Activated T-cell treated with anti-CD3 and anti-CD28 coated beads for 24 hours (primary cell): ENCODE data around the gene ZNF507.
A peak's percentile ranks its signal among the peaks of the same experiment; 100 is the strongest.
"Not testable (repeated sequence)": the region's sequence is repeated elsewhere in the genome, so short reads cannot be mapped to it uniquely, and the experiment has no call there.

ENCODE experiments used
- DNase-seq: peaks from one replicate; pipeline ENCODE4 v3.0.0-alpha.2; 2020; ENCODE audit warnings: low read depth

The ZNF507 gene

DNA sequence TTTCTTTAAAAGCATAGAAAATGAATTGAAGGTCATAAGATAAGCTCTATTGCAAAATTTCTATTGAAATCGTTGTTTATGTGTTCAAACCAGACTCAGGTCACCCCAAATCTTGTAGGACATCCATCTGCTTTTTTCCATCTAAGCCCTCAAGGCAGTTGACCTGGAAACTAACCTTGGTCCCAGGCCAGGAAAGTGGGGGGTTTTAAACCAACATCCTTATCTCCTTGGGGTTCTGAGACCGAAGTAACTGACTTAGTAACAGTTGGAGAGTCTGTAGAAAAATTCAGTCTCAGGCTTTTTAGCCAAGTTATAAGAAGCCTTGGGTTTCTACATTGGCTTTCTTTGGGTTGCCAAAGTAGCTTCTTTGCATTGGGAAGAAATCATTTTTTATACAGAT lies 23.4 kb downstream of the ZNF507 start:
- DNase-seq: no peak

DNA sequence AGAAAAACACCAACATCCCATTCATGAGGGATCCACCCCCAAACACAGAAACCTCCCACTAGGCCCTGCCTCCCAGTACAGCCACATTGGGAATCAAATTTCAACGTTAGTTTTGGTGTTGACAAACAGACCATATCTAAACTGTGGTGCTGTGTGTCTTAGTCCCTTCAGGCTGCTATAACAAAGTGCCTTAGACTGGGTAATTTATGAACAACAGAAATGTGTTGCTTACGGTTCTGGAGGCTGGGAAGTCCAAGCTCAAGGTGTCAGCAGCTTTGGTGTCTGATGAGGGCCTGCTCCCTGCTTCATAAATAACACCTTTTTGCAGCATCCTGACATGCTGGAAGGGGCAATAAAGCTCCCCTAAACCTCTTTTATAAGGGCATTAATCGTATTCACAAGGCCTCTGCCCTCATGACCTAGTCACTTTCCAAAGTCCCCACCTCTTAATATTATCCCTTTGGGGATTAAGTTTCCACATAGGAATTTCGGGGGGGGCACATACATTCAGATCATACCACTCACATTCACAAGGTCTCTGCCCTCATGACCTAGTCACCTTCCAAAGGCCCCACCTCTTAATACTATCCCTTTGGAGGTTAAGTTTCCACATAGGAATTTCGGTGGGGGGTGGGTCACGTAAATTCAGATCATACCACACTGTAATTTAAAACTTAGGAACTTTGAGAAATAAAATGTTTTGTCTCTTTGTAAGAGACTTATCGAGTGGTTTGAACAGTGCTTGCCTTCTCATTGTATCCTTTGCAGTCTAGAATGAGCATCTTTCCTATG lies 27.5 kb downstream of the ZNF507 start:
- no peak for DNase-seq

DNA sequence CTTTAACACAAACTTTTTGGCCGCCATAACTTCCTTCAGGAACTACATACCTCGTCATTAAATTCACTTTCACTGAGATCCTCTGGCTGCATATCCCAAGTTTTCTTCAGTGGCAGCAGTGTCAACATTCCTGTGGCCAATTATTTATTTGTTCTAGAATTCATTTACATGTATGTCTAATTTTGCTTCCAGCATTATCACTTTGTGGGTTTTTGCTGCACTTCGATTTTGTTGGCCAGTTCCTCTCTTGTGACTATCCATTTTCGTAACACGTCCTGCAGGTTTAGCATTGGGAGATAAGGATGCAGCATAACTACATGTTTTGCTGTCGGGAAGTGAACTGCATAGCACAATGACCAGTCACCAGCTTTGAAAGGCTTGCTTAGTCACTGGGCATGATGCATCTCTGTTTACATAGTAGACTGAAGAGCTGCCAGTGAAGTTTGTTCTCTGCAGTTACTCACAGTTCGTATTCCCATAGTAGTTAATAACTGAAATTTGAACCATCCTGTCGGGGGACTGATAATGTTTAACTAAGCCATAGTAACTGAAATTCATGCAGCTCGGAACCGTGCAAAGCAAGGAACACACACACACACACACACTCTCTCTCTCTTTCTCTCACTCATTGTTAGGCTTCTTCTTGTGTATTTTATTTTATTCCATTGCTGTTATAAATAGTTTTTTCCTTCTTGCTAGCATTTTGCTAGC lies 28.3 kb downstream of the ZNF507 start:
- DNase-seq: no peak

DNA sequence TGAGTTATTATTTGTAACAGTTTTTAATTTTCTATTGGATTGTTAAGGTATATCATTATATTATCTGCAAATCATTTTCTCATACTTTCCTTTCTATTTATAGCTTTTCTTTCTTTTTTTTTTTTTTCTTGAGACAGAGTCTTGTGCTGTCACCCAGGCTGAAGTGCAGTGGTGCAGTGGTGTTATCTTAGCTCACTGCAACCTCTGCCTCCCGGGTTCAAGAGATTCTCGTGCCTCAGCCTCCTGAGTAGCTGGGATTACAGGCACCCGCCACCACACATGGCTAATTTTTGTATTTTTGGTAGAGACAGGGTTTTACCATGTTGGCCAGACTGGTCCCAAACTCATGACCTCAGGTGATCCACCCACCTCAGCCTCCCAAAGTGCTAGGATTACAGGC lies 29.0 kb downstream of the ZNF507 start:
- DNase-seq: not testable (repeated sequence)

DNA sequence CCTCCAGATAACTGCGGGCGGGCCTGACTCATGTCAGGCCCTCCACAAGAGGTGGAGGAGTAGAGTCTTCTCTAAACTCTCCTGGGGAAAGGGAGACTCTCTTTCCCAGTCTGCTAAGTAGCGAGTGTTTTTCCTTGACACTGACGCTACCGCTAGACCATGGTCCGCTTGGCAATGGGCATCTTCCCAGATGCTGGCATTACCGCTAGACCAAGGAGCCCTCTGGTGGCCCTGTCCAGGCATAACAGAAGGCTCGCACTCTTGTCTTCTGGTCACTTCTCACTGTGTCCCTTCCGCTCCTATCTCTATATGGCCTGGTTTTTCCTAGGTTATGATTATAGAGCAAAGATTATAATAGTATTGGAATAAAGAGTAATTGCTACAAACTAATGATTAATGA lies 31.7 kb downstream of the ZNF507 start:
- DNase-seq: not testable (repeated sequence)

DNA sequence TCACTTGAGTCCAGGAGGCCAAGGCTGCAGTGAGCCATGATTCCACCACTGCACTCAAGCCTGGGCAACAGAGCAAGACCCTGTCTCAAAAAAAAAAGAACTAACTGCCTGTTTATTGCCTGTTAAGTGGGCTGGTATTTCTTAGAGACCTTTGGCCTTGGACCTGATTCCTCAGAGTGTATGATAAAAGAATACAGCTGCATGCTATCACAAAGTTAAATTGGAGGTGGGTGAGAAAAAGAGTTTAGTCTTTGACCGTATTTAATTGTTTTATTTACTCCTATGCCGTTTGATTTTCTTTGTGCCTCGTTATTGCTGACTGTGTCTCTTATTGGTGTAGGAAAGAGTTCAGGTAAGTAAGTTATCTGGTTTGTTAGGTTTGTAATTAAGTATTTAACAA lies 34.9 kb downstream of the ZNF507 start:
- DNase-seq: no peak

DNA sequence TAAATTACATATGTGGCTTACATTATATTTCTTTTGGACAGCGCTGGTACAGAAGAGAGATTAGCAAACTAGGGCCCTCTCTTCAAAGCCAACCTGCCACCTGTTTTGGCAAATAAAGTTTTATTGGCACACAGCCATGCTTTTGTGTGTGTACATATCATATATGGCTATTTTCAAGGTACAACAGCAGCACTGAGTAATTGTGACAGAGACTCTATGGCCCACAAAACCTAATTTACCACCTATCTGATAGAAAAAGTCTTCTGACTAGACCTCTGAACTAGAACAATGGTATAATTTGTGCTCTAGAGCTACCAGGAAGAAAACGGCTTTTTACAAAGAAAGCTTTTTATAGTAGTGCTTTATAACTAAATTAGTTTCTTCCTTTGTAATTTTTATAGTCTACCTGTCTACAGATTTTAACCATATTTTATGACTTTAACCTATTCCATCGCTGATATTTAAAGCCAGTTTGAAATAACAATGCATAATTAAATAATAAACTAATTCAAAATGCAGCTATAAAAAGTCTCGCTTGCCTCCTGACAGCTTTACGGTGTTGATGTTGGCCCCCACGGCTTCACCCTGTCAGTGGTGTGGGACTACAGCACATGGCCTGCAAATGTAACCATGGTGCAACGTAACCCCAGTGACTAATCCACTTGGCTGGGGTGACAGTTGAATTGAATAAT lies 42.4 kb downstream of the ZNF507 start:
- no peak for DNase-seq

DNA sequence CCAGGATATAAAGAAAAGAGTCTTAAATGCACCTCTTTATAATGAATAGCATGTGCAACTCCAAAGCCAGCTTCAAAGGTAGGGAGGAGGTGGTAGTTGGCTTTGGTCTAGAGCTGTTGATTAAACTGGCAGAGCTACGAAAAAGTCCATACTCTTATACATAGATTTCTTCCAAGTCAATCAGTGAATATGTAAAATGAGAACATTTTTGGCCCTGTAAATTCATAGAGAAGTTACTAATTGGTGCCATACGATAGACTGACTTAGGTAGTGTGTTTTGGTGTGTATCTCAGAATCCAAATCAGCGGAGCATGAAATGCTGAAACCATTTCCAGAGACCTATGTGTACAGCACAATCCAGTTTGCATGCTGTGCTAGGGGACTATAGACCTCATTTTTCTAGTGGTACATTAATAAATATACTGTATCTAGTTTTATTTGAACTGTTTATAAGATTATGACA lies 43.0 kb downstream of the ZNF507 start:
- DNase-seq: no peak

DNA sequence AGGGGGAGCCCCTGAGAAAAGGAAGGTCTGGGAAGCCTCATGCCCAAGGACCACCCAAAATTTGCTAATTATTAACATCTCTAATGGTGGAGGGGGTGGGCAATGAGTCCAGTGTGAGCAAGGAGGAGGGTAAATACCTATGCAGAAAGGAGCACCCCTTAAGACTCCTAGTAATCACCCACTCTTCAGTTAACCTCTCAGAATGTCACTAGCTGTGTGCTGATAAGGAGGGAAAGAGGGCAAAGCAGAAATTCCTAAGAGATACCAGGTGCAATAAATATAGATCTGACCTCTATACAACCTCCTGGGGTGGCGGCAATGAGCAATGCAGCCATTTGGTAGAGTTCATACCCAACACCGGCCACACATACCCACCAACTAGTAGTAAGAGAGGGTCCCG lies 47.5 kb downstream of the ZNF507 start:
- no peak for DNase-seq

DNA sequence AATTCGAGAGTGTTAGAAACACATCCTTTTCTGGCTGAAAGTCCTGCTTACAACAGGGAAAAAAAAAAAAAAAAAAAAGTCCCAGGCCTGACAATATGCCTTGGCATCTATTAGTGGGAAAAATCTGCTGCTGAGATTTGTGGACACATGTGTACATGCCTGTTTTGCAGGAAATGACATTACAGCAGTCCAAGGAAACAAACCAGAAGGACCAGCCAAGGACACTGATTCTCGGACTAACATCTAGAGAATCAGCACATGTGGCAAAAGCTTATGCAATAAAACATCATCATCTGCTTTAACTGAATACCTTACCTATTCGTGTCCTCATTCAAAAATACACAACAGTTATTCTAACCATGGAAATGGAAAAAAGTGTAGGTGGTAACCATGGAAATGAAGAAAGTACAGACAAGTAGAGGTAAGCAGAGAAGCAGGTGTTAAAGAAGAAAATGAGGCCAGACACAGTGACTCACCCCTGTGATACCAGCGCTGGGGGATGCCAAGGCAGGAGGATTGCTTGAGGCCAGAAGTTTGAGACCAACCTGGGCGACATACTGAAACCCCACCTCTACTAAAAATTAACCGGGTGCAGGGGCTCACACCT lies 50.7 kb downstream of the ZNF507 start:
- DNase-seq: no peak

DNA sequence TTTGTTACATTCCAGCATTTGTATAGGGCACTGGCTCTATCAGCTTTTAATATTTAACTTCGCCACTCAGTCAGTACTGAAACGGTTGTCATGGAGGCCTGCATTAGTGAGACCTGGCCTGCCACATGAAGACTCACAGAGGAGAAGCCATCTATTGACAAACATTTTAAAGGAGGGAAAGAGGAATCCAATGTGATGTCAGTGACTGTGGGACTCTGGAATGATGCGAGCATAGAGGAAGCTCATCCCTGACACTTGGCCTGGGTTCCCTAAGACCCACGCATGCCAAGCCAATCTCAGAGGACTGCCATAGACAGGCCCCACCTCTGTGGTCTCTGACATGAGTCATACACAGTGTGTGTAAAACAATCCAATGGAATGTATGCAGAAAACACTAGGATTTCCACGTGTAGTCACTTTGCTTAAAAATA lies 52.3 kb downstream of the ZNF507 start:
- DNase-seq: no peak

DNA sequence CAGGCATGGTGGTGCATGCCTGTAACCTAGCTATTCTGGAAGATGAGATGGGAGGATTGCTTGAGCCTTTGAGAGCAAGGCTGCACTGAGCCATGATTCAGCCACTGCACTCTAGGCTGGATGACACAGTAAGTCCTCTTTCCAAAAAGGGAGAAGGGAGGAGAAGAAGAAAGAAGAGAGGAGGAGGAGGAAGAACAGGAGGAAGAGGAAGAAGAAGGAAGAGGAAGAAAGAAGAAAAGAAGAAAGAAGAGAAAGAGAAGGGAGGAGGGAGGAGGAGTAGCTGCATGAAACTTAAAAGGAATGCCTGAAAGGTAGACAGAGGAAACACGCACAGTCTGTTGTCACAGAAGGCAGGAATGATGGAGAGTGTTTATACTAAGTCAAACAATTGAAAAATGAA lies 56.6 kb downstream of the ZNF507 start:
- DNase-seq: no peak

DNA sequence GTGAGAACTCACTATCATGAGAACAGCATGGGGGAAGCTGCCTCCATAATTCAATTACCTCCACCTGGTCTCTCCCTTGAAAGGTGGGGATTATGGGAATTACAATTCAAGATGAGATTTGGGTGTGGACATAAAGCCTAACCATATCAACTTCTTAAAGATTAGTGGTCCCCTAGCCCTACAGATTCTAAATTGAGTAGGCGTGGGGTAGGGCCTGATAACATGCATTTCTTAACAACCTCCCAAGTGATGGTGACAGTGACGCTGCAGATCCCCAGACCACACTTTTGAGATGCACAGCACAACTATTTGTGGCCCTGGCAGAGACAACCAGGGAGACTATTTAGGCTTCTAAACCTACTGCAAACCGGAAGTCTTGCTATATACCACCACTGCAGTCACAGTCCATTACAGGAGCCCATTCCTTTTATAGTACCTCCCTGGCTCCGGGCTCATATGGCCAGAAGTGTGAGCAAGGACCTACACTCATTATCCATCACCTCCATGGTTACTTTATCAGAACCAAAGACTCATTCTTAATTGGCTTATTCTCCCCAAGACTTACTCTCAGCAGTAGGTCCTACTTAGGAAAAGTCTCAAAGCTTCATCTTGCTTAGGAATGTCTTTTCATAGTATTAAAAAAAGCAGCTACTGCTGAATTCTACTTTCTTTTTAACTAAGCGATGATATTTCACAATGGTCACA lies 58.0 kb downstream of the ZNF507 start:
- no peak for DNase-seq

DNA sequence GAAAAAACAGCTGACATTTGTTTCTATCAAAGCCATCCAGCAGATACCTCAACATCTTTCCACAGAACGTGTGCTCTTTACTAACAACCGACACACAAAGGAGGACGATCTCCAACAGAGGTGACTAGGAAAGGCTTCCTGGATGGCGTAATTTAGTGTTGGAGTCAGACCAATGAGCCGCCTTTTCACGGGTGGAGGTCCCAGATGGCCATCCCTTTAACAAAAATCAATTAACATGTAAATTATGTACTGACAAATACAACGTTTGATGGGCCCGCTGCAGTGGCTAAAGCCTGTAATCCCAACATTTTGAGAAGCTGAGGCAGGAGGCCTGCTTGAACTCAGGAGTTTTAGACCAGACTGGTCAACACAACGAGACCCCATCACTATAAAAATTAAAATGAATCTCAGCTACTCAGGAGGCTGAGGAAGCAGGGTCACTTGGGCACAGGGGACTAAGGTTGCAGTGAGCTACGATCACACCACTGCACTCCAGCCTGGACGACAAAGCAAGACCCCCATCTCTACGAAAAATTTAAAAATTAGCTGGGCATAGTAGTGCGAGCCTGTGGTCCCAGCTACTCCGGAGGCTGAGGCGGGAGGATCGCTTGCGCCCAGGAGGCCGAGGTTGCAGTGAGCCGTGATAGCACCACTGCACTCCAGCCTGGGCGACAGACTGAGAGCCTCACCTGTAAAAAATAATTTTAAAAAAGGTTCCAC lies 59.0 kb downstream of the ZNF507 start:
- no peak for DNase-seq

DNA sequence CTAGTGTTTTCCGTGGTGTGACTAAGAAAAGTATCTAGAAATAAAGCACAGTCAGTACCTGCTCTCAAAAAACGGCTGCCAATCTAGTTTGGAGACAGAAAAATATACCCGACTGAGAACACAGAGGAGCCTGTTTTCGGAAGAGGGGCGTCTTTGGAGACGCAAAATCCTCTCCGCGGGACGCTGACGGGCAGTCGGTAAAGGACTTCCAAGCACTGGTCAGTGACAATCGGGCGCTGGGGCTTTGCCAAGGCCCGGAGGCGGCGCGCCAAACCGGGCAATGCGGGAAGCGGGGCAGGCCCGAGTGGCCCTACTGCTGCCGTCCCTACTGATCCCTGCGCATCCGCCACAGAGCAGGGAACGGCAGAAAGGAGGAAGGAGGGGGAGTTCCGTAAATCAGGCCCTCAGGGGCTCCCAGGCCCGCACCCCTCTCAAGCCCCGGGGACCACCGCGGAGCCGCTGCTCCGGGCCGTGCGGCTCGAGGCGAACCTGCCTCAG lies 59.6 kb downstream of the ZNF507 start:
- no peak for DNase-seq

DNA sequence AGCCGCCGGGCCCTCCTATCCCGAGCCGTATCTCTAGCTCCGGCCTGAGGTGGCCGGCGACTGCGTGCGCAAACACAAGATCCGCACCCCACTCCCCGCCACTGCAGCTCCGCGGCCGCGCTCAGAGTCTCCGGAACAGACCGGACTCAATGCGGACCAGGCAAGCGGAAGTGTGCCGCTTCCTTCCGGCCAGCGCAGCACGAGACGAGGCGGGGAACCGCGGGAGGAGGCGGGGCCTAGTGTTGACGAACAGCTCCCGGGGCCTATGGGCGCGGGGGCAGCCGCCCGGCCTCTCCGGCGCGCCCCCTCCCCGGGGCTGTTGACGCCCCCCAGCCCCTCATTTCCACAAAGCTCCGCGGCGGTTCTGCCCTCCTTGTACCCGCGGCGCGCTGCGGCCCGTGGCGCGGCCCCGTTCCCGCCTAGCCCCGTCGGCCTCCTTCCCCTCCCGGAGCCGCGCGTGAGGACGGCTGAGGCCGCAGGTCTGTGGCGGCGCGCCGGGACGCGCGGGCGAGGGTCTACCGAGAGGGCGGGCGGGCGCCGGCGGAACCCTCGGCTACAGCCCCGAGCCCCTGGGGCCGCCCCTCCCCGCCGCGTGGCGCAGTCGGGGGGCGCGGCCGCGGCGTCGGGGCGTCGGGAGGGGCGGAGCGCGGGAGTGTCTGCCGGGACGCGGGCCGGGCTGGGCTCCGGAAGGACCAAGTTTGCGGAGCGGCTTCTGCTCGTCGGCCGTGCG lies 60.2 kb downstream of the ZNF507 start, which contains the start of gene DPY19L3:
Gene DPY19L3 (plus strand): TSS at position 340 of the 730 bp plus-strand sequence. CDS start 2,484 bp downstream, outside the sequence.
- peak; percentile 89 for DNase-seq

DNA sequence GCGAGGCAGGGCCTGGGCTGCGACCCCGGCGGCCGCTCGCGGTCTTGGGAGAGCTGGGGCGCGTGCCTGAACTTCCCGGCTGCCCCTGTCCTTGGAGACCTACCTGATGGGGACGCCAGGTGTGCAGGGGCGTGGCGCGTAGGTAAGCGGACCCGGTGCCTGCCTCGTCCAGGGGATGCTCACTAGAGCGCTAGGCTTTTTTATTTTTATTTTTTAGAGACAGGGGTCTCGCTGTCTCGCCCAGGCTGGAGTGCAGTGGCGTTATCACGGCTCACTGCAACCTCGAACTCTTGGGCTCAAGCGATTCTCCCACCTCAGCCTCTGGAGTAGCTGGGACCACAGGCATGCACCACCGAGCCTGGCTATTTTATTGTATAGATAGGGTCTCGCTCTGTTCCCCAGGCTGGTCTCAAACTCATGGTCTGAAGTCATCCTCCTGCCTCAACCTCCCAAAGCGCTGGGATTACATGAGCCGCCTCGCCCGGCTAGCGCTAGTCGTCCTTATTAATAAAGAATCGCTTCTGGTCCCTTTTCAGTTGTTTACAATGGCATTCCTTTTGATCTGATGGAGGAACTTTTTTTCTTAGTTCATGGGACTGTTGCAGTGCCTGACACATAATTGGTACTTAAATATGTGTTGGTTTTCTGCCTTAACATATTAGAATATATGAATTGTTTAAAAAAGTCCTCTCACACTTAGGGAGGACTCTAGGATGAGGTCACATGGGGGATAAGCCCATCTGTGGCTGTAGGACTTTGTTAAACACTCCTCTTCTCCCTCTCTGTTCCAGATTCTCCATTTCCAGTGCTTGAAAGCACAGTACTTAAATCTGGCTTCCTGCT lies 61.0 kb downstream of the ZNF507 start:
- DNase-seq: no peak

DNA sequence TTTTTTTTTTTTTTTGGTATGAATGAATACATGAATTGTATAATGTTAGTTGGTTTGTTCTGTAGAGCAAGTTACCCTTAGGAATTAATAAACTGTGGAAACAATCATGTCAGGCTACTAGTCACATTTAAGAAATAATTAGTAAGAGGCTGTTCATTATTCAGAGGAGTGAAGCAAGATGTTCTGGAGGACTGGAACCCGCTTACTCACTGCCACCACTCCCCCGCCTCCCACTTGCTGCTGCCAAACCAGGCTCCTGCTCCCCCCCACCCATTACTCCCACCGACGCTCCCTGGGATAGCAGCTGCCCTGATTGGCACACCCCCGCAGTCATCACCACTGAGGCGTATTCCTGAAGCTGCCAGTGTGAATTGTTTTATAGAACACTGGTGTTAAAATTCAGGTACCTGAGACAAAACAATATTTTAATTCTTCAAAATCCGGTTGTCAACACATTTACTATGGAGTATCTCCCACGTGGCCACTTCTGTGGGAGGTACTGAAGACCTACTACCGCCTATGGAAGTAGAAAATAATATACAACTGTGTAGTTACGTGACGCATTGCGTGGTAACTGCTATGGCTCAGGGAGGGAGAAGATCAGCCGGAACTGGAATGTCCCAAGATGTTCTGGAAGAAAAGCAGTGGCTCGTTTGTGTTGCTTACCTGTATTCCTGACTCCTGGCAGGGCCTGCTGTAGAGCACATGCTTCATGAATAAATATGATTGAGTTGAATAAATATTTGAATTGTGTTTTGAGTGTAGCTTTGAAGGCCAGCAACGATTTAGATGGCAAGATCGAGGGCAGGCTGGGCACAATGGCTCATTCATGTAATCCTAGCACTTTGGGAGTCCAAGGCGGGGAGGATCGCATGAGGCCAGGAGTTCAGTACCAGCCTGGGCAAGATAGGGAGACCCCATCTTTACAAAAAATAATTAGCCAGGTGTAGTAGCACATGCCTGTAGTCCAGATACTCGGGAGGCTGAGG lies 61.9 kb downstream of the ZNF507 start:
- DNase-seq: no peak
